ENCODE data around the gene PCDHGB2. TPM values are rescaled to one million over a fixed set of nuclear protein-coding genes. Genes with fewer than 3 reads are reported as not detected.

PCDHGB2 gene
- total and polyA plus RNA-seq, 2 of the 8 experiments (the other 6 are each of a cell fraction or from before 2014, with no cell fraction given) = 1.9 to 2.9 TPM

- TF ChIP-seq CHD1 (IDR thresholded peaks at IDR 0.05; ENCODE audit: low read depth, low read length) (no peak), MAFK (IDR thresholded peaks at IDR 0.05; ENCODE audit: low read depth, low read length) (no peak), RBBP5 (IDR thresholded peaks at IDR 0.05; ENCODE audit: borderline replicate concordance, low read depth, low read length) (no peak), JUN (IDR thresholded peaks at IDR 0.05; ENCODE audit: low read depth, low read length) (no peak), TAF7 (optimal IDR thresholded peaks at IDR 0.05; ENCODE audit: borderline replicate concordance, low read depth, low read length) (no peak)
Observed at GRCh38 chr5:141384471-141385267, 24.9 kb downstream of the PCDHGB2 start (continued).

Data from H1 (cell line).